HG02642 (cell line): ENCODE results near the gene HOXD8.

Experiments used
- ATAC-seq: cut with Tn5 transposase; IDR thresholded peaks from one replicate; pipeline ENCODE4 v1.9.1; 2021; ENCODE audit warnings: mild to moderate bottlenecking; ENCODE audit not compliant: unreplicated experiment, poor library complexity

HOXD8 gene

DNA sequence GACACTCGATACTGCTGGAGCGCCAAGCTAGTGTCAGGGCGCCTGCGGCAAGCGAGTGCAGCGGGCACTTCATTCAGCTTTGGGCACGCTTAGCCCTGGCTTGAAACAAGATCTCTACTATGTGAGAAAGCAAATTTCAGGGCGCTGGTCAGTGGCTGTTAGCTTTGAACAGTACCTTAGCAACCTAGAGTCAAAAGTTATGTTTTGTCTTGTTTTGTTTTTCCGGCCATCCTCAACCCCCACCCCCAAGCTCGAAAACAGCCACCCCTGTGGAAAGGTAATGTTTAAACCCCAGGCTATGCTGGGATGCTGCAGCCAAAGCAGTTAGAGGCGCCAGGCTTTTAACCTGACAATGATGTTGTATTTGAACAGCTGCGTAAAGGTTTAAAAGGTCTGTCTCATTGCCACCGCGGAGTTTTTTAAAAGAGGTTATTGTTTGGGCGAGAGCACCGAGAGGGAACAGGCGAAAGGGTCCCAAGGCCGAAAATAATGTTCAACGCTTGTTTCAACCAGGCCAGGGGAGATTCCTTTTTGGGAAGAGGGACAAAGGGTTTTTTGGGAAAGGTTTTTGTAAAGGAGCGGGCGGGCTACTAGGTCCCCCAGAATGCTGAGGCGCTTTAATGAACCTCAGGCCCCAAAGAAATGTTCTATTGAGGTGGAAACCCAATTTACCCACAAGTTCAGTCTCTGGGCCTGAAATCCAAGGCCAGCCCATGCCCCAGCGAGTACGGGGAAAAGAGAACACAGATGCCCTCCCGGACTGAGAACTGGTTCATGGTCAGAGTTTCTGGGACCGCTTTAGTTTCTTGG is 15.2 kb upstream of the HOXD8 start:
- ATAC-seq = no peak

DNA sequence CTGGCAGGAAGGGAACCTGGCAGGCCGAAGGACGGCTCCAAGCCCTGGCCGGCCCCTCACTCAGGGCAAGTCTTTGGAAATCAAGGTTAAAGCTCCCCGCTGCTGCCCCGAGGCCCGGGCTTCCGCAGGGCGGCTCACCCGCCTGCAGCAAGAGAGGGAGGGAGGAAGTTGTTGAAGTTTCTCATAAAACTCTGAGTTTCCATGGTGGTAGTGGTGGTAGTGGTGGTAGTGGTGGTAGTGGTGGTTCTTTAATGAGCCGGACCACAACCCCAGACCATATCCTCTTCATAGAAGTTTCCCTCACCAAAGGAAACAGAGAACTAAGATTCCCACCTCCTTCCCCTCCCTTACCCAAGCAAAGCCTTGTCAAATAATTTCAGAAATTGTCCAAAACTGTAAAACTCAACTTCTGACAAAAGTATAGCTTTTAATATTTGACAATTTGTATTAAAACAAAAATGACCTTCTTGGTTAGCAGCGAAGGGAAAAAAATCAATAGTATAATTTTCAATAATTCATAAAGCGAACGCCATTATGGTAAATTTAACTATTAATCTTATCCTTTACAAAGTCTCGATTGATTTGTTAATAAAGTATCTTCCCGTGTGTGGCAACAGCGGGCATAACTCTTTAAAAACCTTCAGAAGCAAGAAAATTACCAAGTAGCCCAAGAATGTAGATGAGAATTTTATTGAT is 14.4 kb upstream of the HOXD8 start:
- ATAC-seq = no peak

DNA sequence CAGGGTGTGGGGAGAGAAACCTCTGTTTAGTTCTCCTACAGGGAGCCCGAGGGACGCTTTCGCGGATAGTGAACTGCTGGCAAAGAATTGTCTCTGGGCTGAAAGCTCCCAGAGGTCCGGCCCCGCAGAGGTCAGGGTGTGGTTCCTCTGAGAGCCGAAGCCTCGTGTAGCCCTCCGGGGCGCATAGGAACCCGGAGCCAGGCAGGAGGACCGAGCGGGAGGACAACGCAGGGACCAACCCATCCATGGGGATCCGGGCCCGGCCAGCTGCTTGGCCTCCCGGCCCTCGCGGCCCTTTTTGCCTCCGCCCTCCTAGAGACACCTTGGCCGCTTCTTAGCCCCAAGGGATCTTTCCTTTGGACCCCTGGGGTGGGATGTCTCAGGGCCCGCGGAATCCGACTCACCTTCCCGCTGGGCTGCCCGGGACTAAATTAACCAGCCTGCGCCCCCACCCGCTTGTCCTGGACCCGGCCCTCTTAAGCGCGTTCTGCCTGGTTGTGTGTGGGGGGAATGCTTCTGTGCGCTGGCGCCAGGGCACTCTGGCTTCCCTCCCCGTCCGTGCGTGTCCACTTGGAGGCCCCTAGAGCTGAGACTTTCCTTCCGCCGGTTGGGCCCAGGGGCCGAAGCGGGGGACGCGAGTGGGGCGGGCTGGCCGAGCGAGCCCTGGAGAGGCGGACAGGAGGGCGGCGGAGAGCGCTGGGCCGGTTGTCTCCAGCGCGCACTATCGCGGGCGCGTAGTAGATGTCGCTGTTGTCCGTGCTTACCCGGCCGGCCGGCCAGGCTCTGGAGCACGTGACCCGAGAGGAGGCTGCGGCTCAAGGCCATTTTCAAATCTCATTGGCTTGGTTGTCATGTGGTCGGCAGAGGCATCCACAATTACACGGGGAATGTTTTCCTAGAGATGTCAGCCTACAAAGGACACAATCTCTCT is 13.4 kb upstream of the HOXD8 start, which contains the start of gene HOXD10:
Gene HOXD10, plus strand, starts transcription at position 896 of the 931 bp plus-strand sequence. CDS start 56 bp downstream, outside the sequence.
- ATAC-seq = no peak

DNA sequence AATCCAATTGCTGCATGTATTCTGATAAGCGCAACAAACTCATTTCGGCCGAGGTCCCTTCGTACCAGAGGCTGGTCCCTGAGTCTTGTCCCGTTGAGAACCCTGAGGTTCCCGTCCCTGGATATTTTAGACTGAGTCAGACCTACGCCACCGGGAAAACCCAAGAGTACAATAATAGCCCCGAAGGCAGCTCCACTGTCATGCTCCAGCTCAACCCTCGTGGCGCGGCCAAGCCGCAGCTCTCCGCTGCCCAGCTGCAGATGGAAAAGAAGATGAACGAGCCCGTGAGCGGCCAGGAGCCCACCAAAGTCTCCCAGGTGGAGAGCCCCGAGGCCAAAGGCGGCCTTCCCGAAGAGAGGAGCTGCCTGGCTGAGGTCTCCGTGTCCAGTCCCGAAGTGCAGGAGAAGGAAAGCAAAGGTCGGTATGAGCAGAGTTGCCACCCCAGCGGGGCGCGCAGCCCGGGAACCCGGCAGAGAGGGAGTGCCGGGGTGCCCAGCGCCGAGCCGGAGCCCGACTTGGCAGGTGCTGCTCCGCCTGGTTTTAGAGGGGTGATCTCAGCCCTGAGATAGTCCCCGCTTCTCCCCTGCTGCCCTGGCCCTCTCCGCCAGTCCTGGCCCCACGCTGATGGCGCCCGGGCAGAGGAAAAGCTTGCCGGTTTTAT is 12.2 kb upstream of the HOXD8 start:
- ATAC-seq = no peak

- no peak for ATAC-seq
Observed at GRCh38 chr2:176117823-176118371, 11.6 kb upstream of the HOXD8 start.

DNA sequence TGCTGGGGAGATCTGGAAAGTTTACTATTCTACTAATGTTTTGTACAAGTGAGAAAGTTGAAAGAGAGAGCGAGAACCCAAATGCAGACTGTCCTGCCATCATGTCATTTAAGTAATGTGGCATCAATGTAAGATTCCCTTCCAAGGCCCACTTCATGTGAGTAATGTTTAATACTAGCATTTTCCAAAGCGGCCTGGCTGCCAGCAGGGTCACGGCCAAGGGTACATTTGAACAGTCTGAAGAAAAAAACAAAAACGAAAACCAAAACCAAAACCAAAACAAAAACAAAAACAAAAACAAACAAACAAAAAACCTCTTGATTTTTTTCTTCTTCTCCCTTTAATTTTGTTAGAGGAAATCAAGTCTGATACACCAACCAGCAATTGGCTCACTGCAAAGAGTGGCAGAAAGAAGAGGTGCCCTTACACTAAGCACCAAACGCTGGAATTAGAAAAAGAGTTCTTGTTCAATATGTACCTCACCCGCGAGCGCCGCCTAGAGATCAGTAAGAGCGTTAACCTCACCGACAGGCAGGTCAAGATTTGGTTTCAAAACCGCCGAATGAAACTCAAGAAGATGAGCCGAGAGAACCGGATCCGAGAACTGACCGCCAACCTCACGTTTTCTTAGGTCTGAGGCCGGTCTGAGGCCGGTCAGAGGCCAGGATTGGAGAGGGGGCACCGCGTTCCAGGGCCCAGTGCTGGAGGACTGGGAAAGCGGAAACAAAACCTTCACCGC is 10.7 kb upstream of the HOXD8 start:
- ATAC-seq = no peak

- no peak for ATAC-seq
Observed at GRCh38 chr2:176120364-176121189, 8.9 kb upstream of the HOXD8 start.

GRCh38 chr2:176121190-176122051 is 8.1 kb upstream of the HOXD8 start:
- no peak for ATAC-seq

DNA sequence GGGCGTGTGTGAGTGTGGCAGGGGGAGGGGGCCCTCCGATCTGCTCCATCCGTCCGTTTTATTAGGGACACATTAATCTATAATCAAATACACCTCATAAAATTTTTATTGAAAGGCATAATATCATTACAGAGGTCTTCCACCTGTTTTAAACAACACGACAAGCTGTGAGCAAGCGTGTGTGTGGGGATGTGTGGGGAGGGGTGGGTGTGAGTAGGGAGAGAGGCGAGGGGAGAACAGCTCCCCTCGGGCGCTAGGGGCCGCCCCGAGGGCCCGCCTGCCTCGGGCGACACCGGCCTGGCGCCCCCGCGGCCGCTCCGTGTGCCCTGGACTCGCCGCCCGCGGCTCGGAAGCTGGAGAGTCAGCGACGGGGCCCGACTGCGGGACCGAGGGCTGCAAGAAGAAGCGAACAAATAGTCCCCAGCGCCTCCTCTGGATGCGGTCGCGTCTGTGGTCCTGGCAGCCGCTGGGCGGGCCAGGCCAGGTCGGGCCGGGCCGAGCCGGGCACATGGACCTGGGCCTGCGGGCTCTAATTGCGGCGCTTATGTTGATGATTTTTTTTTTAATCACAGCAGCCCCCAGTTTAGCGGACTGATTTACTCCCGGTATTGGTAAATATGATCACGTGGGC is 7.3 kb upstream of the HOXD8 start:
- no peak for ATAC-seq

- ATAC-seq = no peak
Observed at GRCh38 chr2:176122683-176123410, 6.7 kb upstream of the HOXD8 start, which contains the start of gene HOXD9. Gene HOXD9 (plus strand): TSS chr2:176122719. CDS start chr2:176122769, 50 bp downstream.

DNA sequence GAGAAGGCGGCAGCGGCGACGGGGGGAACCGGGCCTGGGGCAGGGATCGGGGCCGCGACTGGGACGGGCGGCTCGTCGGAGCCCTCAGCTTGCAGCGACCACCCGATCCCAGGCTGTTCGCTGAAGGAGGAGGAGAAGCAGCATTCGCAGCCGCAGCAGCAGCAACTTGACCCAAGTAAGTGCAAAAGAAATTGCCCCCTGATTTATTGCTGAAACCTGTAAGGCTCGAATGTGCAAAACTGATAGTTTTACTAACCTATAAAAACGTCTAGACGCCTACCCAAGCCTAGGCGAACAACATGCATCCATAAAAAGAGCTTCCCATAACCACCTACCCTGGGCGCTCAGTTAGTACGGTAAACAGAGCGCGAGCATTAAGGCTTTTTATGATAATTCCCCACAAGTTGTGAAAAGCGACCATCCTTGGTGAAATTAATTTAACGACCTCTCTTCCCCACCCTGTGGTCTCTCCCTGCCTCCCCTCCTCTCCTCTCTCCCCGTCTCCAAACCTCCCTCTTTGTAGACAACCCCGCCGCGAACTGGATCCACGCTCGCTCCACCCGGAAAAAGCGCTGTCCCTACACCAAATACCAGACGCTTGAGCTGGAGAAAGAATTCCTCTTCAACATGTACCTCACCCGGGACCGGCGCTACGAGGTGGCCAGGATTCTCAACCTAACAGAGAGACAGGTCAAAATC is 5.9 kb upstream of the HOXD8 start:
- no peak for ATAC-seq

- ATAC-seq = no peak
Observed at GRCh38 chr2:176124110-176124946, 5.2 kb upstream of the HOXD8 start.

DNA sequence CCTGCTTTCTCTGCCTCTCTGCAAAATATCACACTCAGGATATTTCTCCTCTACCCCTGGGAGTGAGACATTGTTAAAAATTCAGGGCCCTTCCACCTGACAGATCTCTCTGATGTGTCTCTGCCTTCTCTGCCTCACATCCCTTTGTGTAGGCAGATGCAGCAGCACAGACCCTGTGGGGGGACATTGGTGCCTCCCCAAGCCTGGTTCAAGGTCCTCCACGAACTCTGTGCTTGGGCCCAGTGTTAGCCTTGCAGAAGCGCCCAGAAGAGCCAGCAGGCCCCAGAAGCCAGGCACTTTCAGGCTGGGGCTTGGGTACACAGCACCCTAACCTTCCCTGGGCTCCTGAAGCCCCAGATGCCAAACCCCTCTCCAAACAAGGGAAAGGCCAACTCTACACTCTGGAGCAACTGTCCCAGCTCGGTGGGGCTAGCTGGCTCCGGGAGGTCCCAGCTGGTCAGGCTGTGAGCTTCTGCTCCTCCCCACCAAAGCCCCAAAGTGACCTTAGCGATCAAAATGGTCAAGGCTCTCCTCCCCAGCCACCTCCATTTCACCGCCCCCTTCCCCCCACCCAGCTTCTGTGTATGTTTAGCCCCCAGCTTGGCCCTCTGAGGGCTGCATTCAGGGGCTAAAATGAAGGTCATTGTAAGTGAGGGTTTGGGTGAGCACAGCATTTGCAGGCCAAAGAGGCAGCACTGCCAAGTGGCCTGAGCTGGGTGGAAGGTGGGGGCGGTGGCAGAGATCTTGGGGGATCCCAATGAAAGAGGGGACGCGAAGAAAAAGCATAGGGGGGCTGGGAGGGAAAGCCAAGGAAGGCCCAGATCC is 4.3 kb upstream of the HOXD8 start:
- no peak for ATAC-seq

GRCh38 chr2:176125772-176126054 is 3.8 kb upstream of the HOXD8 start:
- no peak for ATAC-seq
